ENCODE data around the gene FNDC3B.

GRCh38 chr3:172118019-172118418 is 78.6 kb downstream of the FNDC3B start:
- TF ChIP-seq POLR2AphosphoS5 (IDR thresholded peaks at IDR 0.05; ENCODE audit: insufficient read depth, low read depth, low read length), result no peak
- TF ChIP-seq, protein P1, sequence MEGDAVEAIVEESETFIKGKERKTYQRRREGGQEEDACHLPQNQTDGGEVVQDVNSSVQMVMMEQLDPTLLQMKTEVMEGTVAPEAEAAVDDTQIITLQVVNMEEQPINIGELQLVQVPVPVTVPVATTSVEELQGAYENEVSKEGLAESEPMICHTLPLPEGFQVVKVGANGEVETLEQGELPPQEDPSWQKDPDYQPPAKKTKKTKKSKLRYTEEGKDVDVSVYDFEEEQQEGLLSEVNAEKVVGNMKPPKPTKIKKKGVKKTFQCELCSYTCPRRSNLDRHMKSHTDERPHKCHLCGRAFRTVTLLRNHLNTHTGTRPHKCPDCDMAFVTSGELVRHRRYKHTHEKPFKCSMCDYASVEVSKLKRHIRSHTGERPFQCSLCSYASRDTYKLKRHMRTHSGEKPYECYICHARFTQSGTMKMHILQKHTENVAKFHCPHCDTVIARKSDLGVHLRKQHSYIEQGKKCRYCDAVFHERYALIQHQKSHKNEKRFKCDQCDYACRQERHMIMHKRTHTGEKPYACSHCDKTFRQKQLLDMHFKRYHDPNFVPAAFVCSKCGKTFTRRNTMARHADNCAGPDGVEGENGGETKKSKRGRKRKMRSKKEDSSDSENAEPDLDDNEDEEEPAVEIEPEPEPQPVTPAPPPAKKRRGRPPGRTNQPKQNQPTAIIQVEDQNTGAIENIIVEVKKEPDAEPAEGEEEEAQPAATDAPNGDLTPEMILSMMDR (IDR thresholded peaks at IDR 0.05; ENCODE audit: extremely low read depth in 1 of 2, insufficient read depth in 1 of 2, low read depth in 1 of 2, low read length in 2 of 2), result no peak
- TF ChIP-seq EZH2 (IDR thresholded peaks at IDR 0.05; ENCODE audit: borderline replicate concordance, low read depth, low read length, severe bottlenecking), result no peak
- TF ChIP-seq MYC (IDR thresholded peaks at IDR 0.05; ENCODE audit: low read depth, low read length), result no peak
